Mesendoderm (in vitro differentiated cells): ENCODE results near the gene BAZ2B.
A peak's percentile ranks its signal among the peaks of the same experiment; 100 is the strongest.

ENCODE experiments used
- DNase-seq: peaks from one replicate; pipeline ENCODE4 v3.0.0; 2013
- H2AK5ac ChIP-seq: 2 replicates; pipeline ENCODE4 v1.6.1; 2013; ENCODE audit warnings: low read length, inconsistent platforms
- H2BK120ac ChIP-seq: 2 replicates; pipeline ENCODE4 v1.6.1; 2013; ENCODE audit warnings: low read depth, mild to moderate bottlenecking, low read length, moderate library complexity, mixed read lengths
- H2BK15ac ChIP-seq: replicated peaks from 2 replicates; pipeline ENCODE4 v1.6.1; 2013; ENCODE audit warnings: low read depth, mild to moderate bottlenecking, moderate library complexity
- H2BK5ac ChIP-seq: 2 replicates; pipeline ENCODE4 v1.6.1; 2013; ENCODE audit warnings: low read length, inconsistent platforms
- H3K18ac ChIP-seq: 2 replicates; pipeline ENCODE4 v1.6.1; 2013; ENCODE audit warnings: mild to moderate bottlenecking, low read length, mixed read lengths
- H3K23ac ChIP-seq: one replicate; pipeline ENCODE4 v1.6.1; 2013; ENCODE audit warnings: low read length
- H3K27ac ChIP-seq: 2 replicates; pipeline ENCODE4 v1.5.1; 2013; ENCODE audit warnings: low read depth, mild to moderate bottlenecking, inconsistent platforms, low read length, moderate library complexity
- H3K27me3 ChIP-seq: 2 replicates; pipeline ENCODE4 v1.6.1; 2013; ENCODE audit warnings: low read length, control low read depth, mild to moderate bottlenecking, inconsistent platforms; ENCODE audit not compliant: insufficient read depth, poor library complexity
- H3K36me3 ChIP-seq: 2 replicates; pipeline ENCODE4 v1.6.1; 2013; ENCODE audit warnings: low read length, inconsistent platforms; ENCODE audit not compliant: control insufficient read depth, insufficient read depth
- H3K4ac ChIP-seq: one replicate; pipeline ENCODE4 v1.6.1; 2013; ENCODE audit warnings: low read depth, mild to moderate bottlenecking, low read length, moderate library complexity
- H3K4me1 ChIP-seq: 2 replicates; pipeline ENCODE4 v1.6.1; 2013; ENCODE audit warnings: low read depth, low read length, inconsistent platforms; ENCODE audit not compliant: control insufficient read depth
- H3K4me2 ChIP-seq: 2 replicates; pipeline ENCODE4 v1.6.1; 2013; ENCODE audit warnings: low read length
- H3K4me3 ChIP-seq: 2 replicates; pipeline ENCODE4 v1.5.1; 2013; ENCODE audit warnings: mild to moderate bottlenecking, low read length
- H3K56ac ChIP-seq: one replicate; pipeline ENCODE4 v1.6.1; 2013; ENCODE audit warnings: low read length
- H3K79me1 ChIP-seq: 2 replicates; pipeline ENCODE4 v1.6.1; 2013; ENCODE audit warnings: low read length, inconsistent platforms
- H3K79me2 ChIP-seq: 2 replicates; pipeline ENCODE4 v1.6.1; 2013; ENCODE audit warnings: mild to moderate bottlenecking, low read length; ENCODE audit not compliant: control insufficient read depth, insufficient read depth
- H3K9ac ChIP-seq: 2 replicates; pipeline ENCODE4 v1.6.1; 2013; ENCODE audit warnings: low read length, inconsistent platforms
- H4K5ac ChIP-seq: one replicate; pipeline ENCODE4 v1.6.1; 2013; ENCODE audit warnings: low read length
- H4K8ac ChIP-seq: one replicate; pipeline ENCODE4 v1.6.1; 2013; ENCODE audit warnings: low read depth, mild to moderate bottlenecking, control low read depth, low read length, moderate library complexity
- WGBS: extraction: QIAGEN DNeasy Blood & Tissue Kit; methylation state at CpG from one replicate; pipeline ENCODE4 v1.1.7; 2013; ENCODE audit warnings: low lambda C conversion rate, missing lambda C conversion rate; ENCODE audit not compliant: insufficient coverage; ENCODE audit errors: extremely low coverage; 5-methylcytosine and 5-hydroxymethylcytosine counted together

BAZ2B gene

GRCh38 chr2:159546716-159547430, 69.5 kb downstream of the BAZ2B start:
- Histone ChIP-seq H3K4me3 (no peak overlapping the region), H3K36me3 (no peaks in the 10 kb centered on the region), H3K4me2 (no peak overlapping the region), H3K9ac (no peak overlapping the region), H3K23ac (no peak overlapping the region), H3K56ac (no peak overlapping the region), H4K8ac (no peak overlapping the region), H2BK5ac (no peak overlapping the region), H3K18ac (no peak overlapping the region), H3K4ac (no peak overlapping the region), H4K5ac (no peak overlapping the region), H2BK120ac (no peak overlapping the region), H2AK5ac (no peak overlapping the region), H3K27ac (no peak overlapping the region), H3K27me3 (no peaks in the 10 kb centered on the region), H3K4me1 (peaks cover 2% of the 10 kb centered on the region), H2BK15ac (no peak overlapping the region), H3K79me2 (no peaks in the 10 kb centered on the region), H3K79me1 (no peaks in the 10 kb centered on the region)
- WGBS: no CpG with 5 or more reads among the region's 3 CpGs
- no peak for DNase-seq

DNA sequence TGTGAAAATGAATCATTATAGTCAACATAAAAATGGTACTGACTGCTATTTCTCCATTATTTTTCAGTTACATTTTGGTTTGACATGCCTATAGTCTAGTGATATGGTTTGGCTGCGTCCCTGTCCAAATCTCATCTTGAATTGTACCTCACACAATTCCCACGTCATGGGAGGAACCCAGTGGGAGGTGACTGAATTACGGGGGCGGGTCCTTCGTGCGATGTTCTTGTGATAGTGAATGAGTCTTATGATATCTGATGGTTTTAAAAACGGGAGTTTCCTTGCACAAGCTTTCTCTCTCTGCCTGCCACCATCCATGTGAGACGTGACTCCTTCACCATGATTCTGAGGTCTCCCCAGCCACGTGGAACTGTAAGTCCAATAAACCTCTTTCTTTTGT, 70.3 kb downstream of the BAZ2B start:
- Histone ChIP-seq H3K4me2 (no peak overlapping the region), H2BK120ac (no peak overlapping the region), H4K8ac (no peak overlapping the region), H3K4me3 (no peak overlapping the region), H3K27me3 (no peaks in the 10 kb centered on the region), H3K9ac (no peak overlapping the region), H3K4ac (no peak overlapping the region), H3K79me1 (no peaks in the 10 kb centered on the region), H2BK15ac (no peak overlapping the region), H3K36me3 (no peaks in the 10 kb centered on the region), H3K23ac (no peak overlapping the region), H3K4me1 (peaks cover 2% of the 10 kb centered on the region), H4K5ac (no peak overlapping the region), H2BK5ac (no peak overlapping the region), H2AK5ac (no peak overlapping the region), H3K27ac (no peak overlapping the region), H3K56ac (no peak overlapping the region), H3K18ac (no peak overlapping the region), H3K79me2 (no peaks in the 10 kb centered on the region)
- no peak for DNase-seq
- WGBS: no CpG with 5 or more reads among the region's 9 CpGs

- Histone ChIP-seq H2BK15ac (no peak overlapping the region), H4K5ac (no peak overlapping the region), H2AK5ac (no peak overlapping the region), H3K27me3 (no peaks in the 10 kb centered on the region), H3K4me1 (peaks cover 2% of the 10 kb centered on the region), H3K18ac (no peak overlapping the region), H3K56ac (no peak overlapping the region), H4K8ac (no peak overlapping the region), H3K36me3 (no peaks in the 10 kb centered on the region), H2BK5ac (no peak overlapping the region), H3K79me2 (no peaks in the 10 kb centered on the region), H3K9ac (no peak overlapping the region), H3K4ac (no peak overlapping the region), H3K27ac (no peak overlapping the region), H3K79me1 (no peaks in the 10 kb centered on the region), H3K4me2 (no peak overlapping the region), H3K4me3 (no peak overlapping the region), H3K23ac (no peak overlapping the region), H2BK120ac (no peak overlapping the region)
- WGBS: no CpG with 5 or more reads among the region's 1 CpG
- peak; percentile 19 for DNase-seq
Observed at GRCh38 chr2:159545085-159545484, 71.3 kb downstream of the BAZ2B start.

GRCh38 chr2:159542101-159542500, 74.2 kb downstream of the BAZ2B start:
- no peaks in the 10 kb centered on the region for H3K27me3 ChIP-seq
- no peak overlapping the region for H2BK5ac ChIP-seq
- no peak overlapping the region for H3K4ac ChIP-seq
- peaks cover 2% of the 10 kb centered on the region for H3K4me1 ChIP-seq
- no peak overlapping the region for H2BK15ac ChIP-seq
- H4K5ac ChIP-seq: no peak overlapping the region
- no peak overlapping the region for H3K4me2 ChIP-seq
- H3K18ac ChIP-seq: no peak overlapping the region
- no peaks in the 10 kb centered on the region for H3K79me2 ChIP-seq
- H4K8ac ChIP-seq: no peak overlapping the region
- no peaks in the 10 kb centered on the region for H3K36me3 ChIP-seq
- H3K23ac ChIP-seq: no peak overlapping the region
- no peak overlapping the region for H2AK5ac ChIP-seq
- H3K79me1 ChIP-seq: no peaks in the 10 kb centered on the region
- H2BK120ac ChIP-seq: no peak overlapping the region
- no peak for DNase-seq
- no peak overlapping the region for H3K9ac ChIP-seq
- H3K56ac ChIP-seq: no peak overlapping the region
- H3K4me3 ChIP-seq: no peak overlapping the region
- no peak overlapping the region for H3K27ac ChIP-seq

DNA sequence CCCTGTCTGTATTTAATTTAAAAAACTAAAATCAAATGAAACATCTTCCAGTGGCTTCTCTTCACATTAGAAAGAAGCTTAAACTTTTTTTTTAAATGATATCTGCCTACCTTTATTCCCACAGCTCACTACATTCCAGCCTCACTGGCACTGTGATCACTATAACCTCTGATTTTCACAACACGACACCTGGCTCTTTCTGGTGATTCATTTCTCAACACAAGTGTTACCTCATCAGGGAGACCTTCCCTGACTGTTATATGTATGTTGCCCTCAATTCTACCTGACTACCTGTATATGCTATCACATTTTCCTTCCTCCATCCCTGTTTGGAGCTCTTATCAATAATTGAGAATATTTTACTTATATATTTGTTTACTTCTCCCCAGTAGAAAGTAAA, 76.6 kb downstream of the BAZ2B start:
- Histone ChIP-seq H4K8ac (no peak overlapping the region), H3K56ac (no peak overlapping the region), H3K18ac (no peak overlapping the region), H3K36me3 (no peaks in the 10 kb centered on the region), H2BK15ac (no peak overlapping the region), H3K27me3 (no peaks in the 10 kb centered on the region), H3K4me2 (no peak overlapping the region), H2BK5ac (no peak overlapping the region), H3K4ac (no peak overlapping the region), H3K4me3 (no peak overlapping the region), H3K4me1 (no peaks in the 10 kb centered on the region), H3K79me2 (no peaks in the 10 kb centered on the region), H4K5ac (no peak overlapping the region), H3K27ac (no peak overlapping the region), H3K23ac (no peak overlapping the region), H3K9ac (no peak overlapping the region), H2AK5ac (no peak overlapping the region), H2BK120ac (no peak overlapping the region), H3K79me1 (no peaks in the 10 kb centered on the region)
- no CpG with 5 or more reads among the region's 1 CpG for WGBS
- DNase-seq: no peak

- no peak overlapping the region for H3K4me2 ChIP-seq
- no peak overlapping the region for H3K18ac ChIP-seq
- H3K56ac ChIP-seq: no peak overlapping the region
- H3K79me2 ChIP-seq: no peaks in the 10 kb centered on the region
- no peak overlapping the region for H3K4ac ChIP-seq
- no peaks in the 10 kb centered on the region for H3K36me3 ChIP-seq
- no peaks in the 10 kb centered on the region for H3K27me3 ChIP-seq
- H2AK5ac ChIP-seq: no peak overlapping the region
- H3K79me1 ChIP-seq: no peaks in the 10 kb centered on the region
- H2BK120ac ChIP-seq: no peak overlapping the region
- H2BK5ac ChIP-seq: no peak overlapping the region
- H3K27ac ChIP-seq: no peak overlapping the region
- WGBS: no CpG with 5 or more reads among the region's 3 CpGs
- H2BK15ac ChIP-seq: no peak overlapping the region
- H3K9ac ChIP-seq: no peak overlapping the region
- no peak overlapping the region for H3K23ac ChIP-seq
- no peak overlapping the region for H4K5ac ChIP-seq
- H4K8ac ChIP-seq: no peak overlapping the region
- no peaks in the 10 kb centered on the region for H3K4me1 ChIP-seq
- no peak overlapping the region for H3K4me3 ChIP-seq
- DNase-seq: no peak
Observed at GRCh38 chr2:159538801-159539200, 77.5 kb downstream of the BAZ2B start.
